Endothelial cell of umbilical vein (primary cell): ENCODE data around the gene OTOS. TPM values are rescaled to one million over a fixed set of nuclear protein-coding genes. Genes with fewer than 3 reads are reported as not detected.

Experiments used
- BruUV-seq: library from RNA; stranded (reverse); fragments of 400-500 nt; replicated peaks from 2 replicates; lab custom pipeline; 2021; lab: Mats Ljungman, UMichigan
- CTCF ChIA-PET: fragments of 300-600, 350-600 bp; sonication (Branson Sonifier 250); formaldehyde crosslinking; loops from one replicate; lab custom pipeline; 2021; ENCODE audit warnings: antibody characterized with exemption, inconsistent platforms; lab: Charles Lee
- POLR2A ChIA-PET: fragments of 300-600, 350-600 bp; sonication (Branson Sonifier 250); formaldehyde crosslinking; loops from one replicate; lab custom pipeline; 2021; ENCODE audit warnings: antibody characterized with exemption, inconsistent platforms; lab: Charles Lee
- DNase-seq: peaks from one replicate; pipeline ENCODE4 v3.0.0-alpha.2; 2011; ENCODE audit warnings: low read depth, low spot score
- FAIRE-seq: peaks from 2 replicates; lab custom pipeline; 2011; peaks lifted over from hg19 to GRCh38; lab: Jason Lieb, UNC
- H2AFZ ChIP-seq: 2 replicates; pipeline ENCODE4 v1.6.0; 2012; ENCODE audit warnings: low read depth, low read length, control low read depth, inconsistent platforms
- H3K27ac ChIP-seq: 2 replicates; pipeline ENCODE4 v1.5.1; 2011; ENCODE audit warnings: low read depth, mild to moderate bottlenecking, control low read depth, low read length, moderate library complexity; ENCODE audit not compliant: insufficient read depth
- H3K27me3 ChIP-seq, 2 experiments: 2 replicates each; pipeline versions ENCODE4 v1.6.0 to v1.6.1; 2011; ENCODE audit warnings: low read length in 2 of 2, mixed read lengths in 1 of 2; ENCODE audit not compliant: control insufficient read depth in 2 of 2, insufficient read depth in 2 of 2
- H3K36me3 ChIP-seq, 2 experiments: 2 replicates in 1 of 2; 3 replicates in 1 of 2; pipeline ENCODE4 v1.5.1; 2011; ENCODE audit warnings: low read length in 2 of 2, mild to moderate bottlenecking in 1 of 2, moderate library complexity in 1 of 2; ENCODE audit not compliant: control insufficient read depth in 2 of 2, insufficient read depth in 2 of 2; ENCODE audit errors: extremely low read depth in 1 of 2
- H3K4me1 ChIP-seq: 3 replicates; pipeline ENCODE4 v1.5.1; 2011; ENCODE audit warnings: mild to moderate bottlenecking, low read length; ENCODE audit not compliant: control insufficient read depth, insufficient read depth; ENCODE audit errors: extremely low read depth
- H3K4me2 ChIP-seq: 2 replicates; pipeline ENCODE4 v1.6.1; 2011; ENCODE audit warnings: low read length, control low read depth, mixed read lengths; ENCODE audit not compliant: insufficient read depth
- H3K4me3 ChIP-seq, 3 experiments: fragments of 200-600 bp in 1 of 3; sonication (generic), shearing (Covaris generic) in 1 of 3; replicated peaks in 1 of 3; 2 replicates each; pipeline ENCODE4 v1.5.1; 2011 to 2016; ENCODE audit warnings: control low read depth in 3 of 3, low read length in 3 of 3, mild to moderate bottlenecking in 2 of 3, inconsistent platforms in 1 of 3, low read depth in 1 of 3, moderate library complexity in 1 of 3; ENCODE audit not compliant: insufficient read depth in 1 of 3
- H3K79me2 ChIP-seq: 2 replicates; pipeline ENCODE4 v1.6.0; 2012; ENCODE audit warnings: low read length, inconsistent platforms; ENCODE audit not compliant: control insufficient read depth, insufficient read depth
- H3K9ac ChIP-seq: replicated peaks from 2 replicates; pipeline ENCODE3; 2011; ENCODE audit warnings: low read length, control low read depth; ENCODE audit not compliant: insufficient read depth; ENCODE audit errors: extremely low read depth
- H3K9me1 ChIP-seq: replicated peaks from 3 replicates; pipeline ENCODE4 v1.6.0; 2011; ENCODE audit warnings: mild to moderate bottlenecking, low read length; ENCODE audit not compliant: control insufficient read depth, insufficient read depth; ENCODE audit errors: extremely low read depth
- H3K9me3 ChIP-seq: replicated peaks from 2 replicates; pipeline ENCODE4 v1.5.1; 2012; ENCODE audit warnings: low read length, inconsistent platforms; ENCODE audit not compliant: control insufficient read depth, insufficient read depth
- H4K20me1 ChIP-seq: replicated peaks from 2 replicates; pipeline ENCODE3; 2011; ENCODE audit warnings: mild to moderate bottlenecking, low read length; ENCODE audit not compliant: control insufficient read depth, insufficient read depth; ENCODE audit errors: extremely low read depth
- EZH2 ChIP-seq: IDR thresholded peaks from 2 replicates; pipeline ENCODE4 v1.6.1; 2012; ENCODE audit warnings: borderline replicate concordance, low read depth, mild to moderate bottlenecking, moderate library complexity, low read length, inconsistent platforms; ENCODE audit not compliant: severe bottlenecking
- FOS ChIP-seq: IDR thresholded peaks from 2 replicates; pipeline ENCODE4 v1.6.1; 2011; ENCODE audit warnings: mild to moderate bottlenecking, low read length, moderate library complexity, borderline replicate concordance; ENCODE audit not compliant: insufficient read depth
- GATA2 ChIP-seq: IDR thresholded peaks from 2 replicates; pipeline ENCODE4 v1.7.0; 2011; ENCODE audit warnings: low read depth, mild to moderate bottlenecking, moderate library complexity, mixed read lengths, low read length; ENCODE audit not compliant: insufficient read length, insufficient read depth
- JUN ChIP-seq: IDR thresholded peaks from 2 replicates; pipeline ENCODE4 v1.6.1; 2011; ENCODE audit warnings: borderline replicate concordance, low read depth; ENCODE audit not compliant: insufficient read length, insufficient read depth
- MYC ChIP-seq: IDR thresholded peaks from one replicate; pipeline ENCODE4 v1.6.1; 2011; ENCODE audit warnings: mild to moderate bottlenecking, low read depth, low read length
- POLR2A ChIP-seq: IDR thresholded peaks from 2 replicates; pipeline ENCODE4 v1.6.1; 2012; ENCODE audit warnings: low read depth, mild to moderate bottlenecking, control low read depth, low read length
- POLR2AphosphoS5 ChIP-seq: IDR thresholded peaks from 2 replicates; pipeline ENCODE4 v1.6.1; 2012; ENCODE audit warnings: low read depth, mild to moderate bottlenecking, control low read depth, low read length, moderate library complexity; ENCODE audit not compliant: insufficient read depth
- dilution Hi-C: fragments of 300-500 bp; cut with MboI; formaldehyde crosslinking; loops from one replicate; pipeline ENCODE4 v1.15.0; 2019; ENCODE audit warnings: low sequenced_read_pairs; ENCODE audit not compliant: extremely low pct_ligation_motif_present
- intact Hi-C: fragments of 100-400 bp; cut with micrococcal nuclease; formaldehyde crosslinking; loops from one replicate; pipeline ENCODE4 v1.10.0; 2022
- polyA plus RNA-seq, 4 experiments: library from polyadenylated mRNA; depleted of rRNA in 3 of 4; stranded (reverse) in 3 of 4; unstranded in 1 of 4; fragments of >200 nt; gene quantifications; 2 replicates each; pipeline versions ENCODE4 v1.2.1 to v1.2.3, GENCODE V29; 2011 to 2012; ENCODE audit warnings: missing spikeins in 1 of 4
- total RNA-seq: library from RNA; stranded (reverse); gene quantifications from 2 replicates; pipeline ENCODE4 v1.2.3, GENCODE V29; 2021
- TF ChIP-seq, protein P1 (sequence below): IDR thresholded peaks from 2 replicates; pipeline ENCODE4 v1.6.1; 2011; ENCODE audit not compliant: insufficient read depth, insufficient read length
- TF ChIP-seq, protein P2 (sequence below), 2 donors: IDR thresholded peaks; 1 replicate in 1 of 2; 2 replicates in 1 of 2; pipeline ENCODE4 v1.5.1; 2011; ENCODE audit warnings: low read length in 2 of 2, mild to moderate bottlenecking in 2 of 2, moderate library complexity in 2 of 2, control low read depth in 1 of 2, inconsistent platforms in 1 of 2, low read depth in 1 of 2; ENCODE audit not compliant: insufficient read depth in 1 of 2; ENCODE audit errors: extremely low read depth in 1 of 2

The OTOS gene
- total and polyA plus RNA-seq, 2 donors (not counting 3 experiments of a cell fraction or from before 2014, with no cell fraction given) = not detected

DNA sequence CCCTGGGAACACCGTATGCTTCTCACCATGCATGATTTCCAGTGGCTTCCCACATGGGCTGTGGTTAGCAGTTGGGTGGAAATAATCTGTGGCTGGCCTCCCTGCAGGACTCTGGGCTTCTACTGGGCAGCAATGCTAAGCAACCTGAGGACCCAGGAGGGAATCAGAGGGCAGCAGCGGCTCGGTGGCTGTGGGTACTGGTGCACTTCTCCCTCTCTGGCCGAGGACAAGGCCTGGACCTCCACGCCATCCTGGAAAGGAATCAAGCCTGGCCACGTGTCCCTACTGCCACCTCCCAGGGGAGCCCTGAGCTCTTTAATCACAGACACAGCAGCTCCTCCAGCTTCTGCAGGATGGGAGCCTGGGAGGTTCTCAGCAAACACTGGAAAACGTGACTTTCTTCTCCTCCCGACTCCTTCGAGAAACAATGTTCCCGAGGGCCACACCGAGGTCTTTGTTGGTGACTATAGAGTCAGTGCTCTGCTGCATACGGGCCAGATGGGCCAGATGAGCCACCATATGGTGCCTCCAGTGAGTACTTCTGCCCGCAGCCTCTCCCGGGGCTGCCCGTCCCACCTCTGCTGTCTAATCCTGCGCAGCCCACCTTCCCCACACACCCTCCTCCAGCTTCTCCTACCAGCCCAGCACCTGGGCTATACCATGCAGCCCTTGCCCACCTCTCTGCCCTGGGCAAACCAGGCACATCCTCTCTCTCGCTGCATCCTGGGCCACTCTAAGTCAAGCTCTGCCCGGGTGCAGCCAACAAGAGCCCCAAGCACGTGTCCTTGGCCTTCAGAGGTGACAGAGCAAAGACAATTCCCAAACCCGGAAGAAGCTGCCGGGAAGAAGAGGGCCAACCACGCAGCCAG, 42.8 kb upstream of the OTOS start:
- ChIA-PET POLR2A (no interaction called here), CTCF (no interaction called here)
- FAIRE-seq (no peak), DNase-seq (no peak)
- dilution Hi-C loops (no loop called here), intact Hi-C loops (no loop called here)
- Histone ChIP-seq H3K9ac (no peak overlapping the region), H3K4me1 (no peaks in the 10 kb centered on the region), H3K4me2 (no peak overlapping the region), H3K4me3 (no peak overlapping the region), H3K9me3 (no peaks in the 10 kb centered on the region), H4K20me1 (no peaks in the 10 kb centered on the region), H2AFZ (no peak overlapping the region), H3K36me3 (no peaks in the 10 kb centered on the region), H3K79me2 (no peaks in the 10 kb centered on the region), H3K27ac (no peak overlapping the region), H3K27me3 (no peaks in the 10 kb centered on the region), H3K9me1 (no peaks in the 10 kb centered on the region)
- TF ChIP-seq POLR2AphosphoS5 (no peak), GATA2 (no peak), FOS (no peak), EZH2 (no peak), MYC (no peak), JUN (no peak), POLR2A (no peak)
- TF ChIP-seq, protein P1, sequence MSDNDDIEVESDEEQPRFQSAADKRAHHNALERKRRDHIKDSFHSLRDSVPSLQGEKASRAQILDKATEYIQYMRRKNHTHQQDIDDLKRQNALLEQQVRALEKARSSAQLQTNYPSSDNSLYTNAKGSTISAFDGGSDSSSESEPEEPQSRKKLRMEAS = no peak
- TF ChIP-seq, protein P2, sequence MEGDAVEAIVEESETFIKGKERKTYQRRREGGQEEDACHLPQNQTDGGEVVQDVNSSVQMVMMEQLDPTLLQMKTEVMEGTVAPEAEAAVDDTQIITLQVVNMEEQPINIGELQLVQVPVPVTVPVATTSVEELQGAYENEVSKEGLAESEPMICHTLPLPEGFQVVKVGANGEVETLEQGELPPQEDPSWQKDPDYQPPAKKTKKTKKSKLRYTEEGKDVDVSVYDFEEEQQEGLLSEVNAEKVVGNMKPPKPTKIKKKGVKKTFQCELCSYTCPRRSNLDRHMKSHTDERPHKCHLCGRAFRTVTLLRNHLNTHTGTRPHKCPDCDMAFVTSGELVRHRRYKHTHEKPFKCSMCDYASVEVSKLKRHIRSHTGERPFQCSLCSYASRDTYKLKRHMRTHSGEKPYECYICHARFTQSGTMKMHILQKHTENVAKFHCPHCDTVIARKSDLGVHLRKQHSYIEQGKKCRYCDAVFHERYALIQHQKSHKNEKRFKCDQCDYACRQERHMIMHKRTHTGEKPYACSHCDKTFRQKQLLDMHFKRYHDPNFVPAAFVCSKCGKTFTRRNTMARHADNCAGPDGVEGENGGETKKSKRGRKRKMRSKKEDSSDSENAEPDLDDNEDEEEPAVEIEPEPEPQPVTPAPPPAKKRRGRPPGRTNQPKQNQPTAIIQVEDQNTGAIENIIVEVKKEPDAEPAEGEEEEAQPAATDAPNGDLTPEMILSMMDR (IDR thresholded peaks at IDR 0.05; ENCODE audit: extremely low read depth in 1 of 2, insufficient read depth in 1 of 2, low read depth in 1 of 2, low read length in 2 of 2) = no peak
- no TSS peak for BruUV-seq
